Measurements from ENCODE around the gene ST3GAL4. TPM values are rescaled to one million over a fixed set of nuclear protein-coding genes. Genes with fewer than 3 reads are reported as not detected.
A peak's percentile ranks its signal among the peaks of the same experiment; 100 is the strongest.
"Not testable (repeated sequence)": the region's sequence is repeated elsewhere in the genome, so short reads cannot be mapped to it uniquely, and the experiment has no call there.

The ST3GAL4 gene
- total RNA-seq, 6 experiments from 2014 or later = 7.0 to 25.6 (median 17.5) TPM

GRCh38 chr11:126394036-126394435 is 38.5 kb downstream of the ST3GAL4 start:
- no peaks in the 10 kb centered on the region for H3K9me3 ChIP-seq
- no peak overlapping the region for H3K4me3 ChIP-seq
- WGBS (ENCODE audit: insufficient coverage, low coverage, low lambda C conversion rate, missing lambda C conversion rate) = 100% methylated on average over 1 of the region's 3 CpGs
- no peaks in the 10 kb centered on the region for H3K27me3 ChIP-seq
- no peaks in the 10 kb centered on the region for H3K36me3 ChIP-seq
- intact Hi-C loops (cut with DNase I) = loop anchor here in 1 of 2 donors (10.0 kb wide), 1 partner anchor 59 kb away; no protein-coding TSS in a partner anchor
- no peak overlapping the region for H3K27ac ChIP-seq
- DNase-seq (no peak), ATAC-seq (no peak)
- TF ChIP-seq POLR2A (IDR thresholded peaks at IDR 0.05) (no peak), CTCF (IDR thresholded peaks at IDR 0.05) (no peak)
- peaks cover 0 to 6% (median 0%) of the 10 kb centered on the region in 4 donors for H3K4me1 ChIP-seq

DNA sequence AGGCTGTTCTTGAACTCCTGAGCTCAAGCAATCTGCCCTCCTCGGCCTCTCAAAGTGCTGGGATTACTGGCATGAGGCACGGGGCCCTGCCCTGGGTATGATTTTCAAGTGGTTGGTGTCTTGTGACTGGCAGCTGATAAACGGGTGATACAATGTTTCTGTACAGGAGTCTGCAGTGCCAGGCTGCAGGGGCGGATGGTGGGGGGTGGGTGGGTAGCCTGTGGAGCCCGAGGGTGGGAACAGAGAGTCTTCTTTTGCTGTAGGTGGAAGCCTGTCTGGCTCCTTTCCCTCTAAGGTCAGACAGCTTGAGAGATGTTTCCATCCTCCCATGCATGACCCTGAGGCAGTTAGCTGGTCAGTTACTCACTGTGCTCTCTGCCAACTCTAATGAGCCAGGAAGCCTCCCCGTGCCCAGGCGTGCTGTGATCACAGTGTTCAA is 39.2 kb downstream of the ST3GAL4 start:
- H3K9me3 ChIP-seq, DNase-seq, H3K4me3 ChIP-seq, H3K4me1 ChIP-seq, H3K27me3 ChIP-seq, H3K27ac ChIP-seq, H3K36me3 ChIP-seq: not testable (repeated sequence)
- intact Hi-C loops (cut with DNase I) = loop anchor here in 1 of 2 donors (10.0 kb wide), 1 partner anchor 60 kb away; no protein-coding TSS in a partner anchor
- peak; percentile 61 to 77 (median 62) for ATAC-seq
- no CpG with 5 or more reads among the region's 7 CpGs for whole genome bisulfite sequencing (ENCODE audit: insufficient coverage, low coverage, low lambda C conversion rate, missing lambda C conversion rate)

DNA sequence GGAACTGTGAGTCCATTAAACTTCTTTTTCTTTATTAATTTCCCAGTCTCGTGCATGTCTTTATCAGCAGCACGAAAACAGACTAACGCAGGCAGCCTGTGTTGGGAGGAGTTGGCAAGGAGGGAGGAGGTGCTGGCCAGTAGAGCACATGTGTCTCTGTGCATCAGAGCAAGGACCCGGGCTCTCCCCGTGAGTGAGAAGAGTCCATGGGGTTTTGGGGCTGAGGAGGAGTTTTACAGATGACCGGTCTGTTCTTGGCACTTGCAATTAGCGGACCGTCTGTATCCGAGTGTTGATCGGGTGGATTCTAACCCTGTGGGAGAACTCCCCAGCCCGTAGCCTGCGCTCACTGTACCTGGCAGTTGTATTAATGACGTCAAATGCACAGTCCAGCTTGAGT is 40.3 kb downstream of the ST3GAL4 start:
- H3K4me1 ChIP-seq, H3K36me3 ChIP-seq, H3K27me3 ChIP-seq, H3K4me3 ChIP-seq, DNase-seq, H3K9me3 ChIP-seq, H3K27ac ChIP-seq: not testable (repeated sequence)
- 89% methylated on average over 5 of the region's 13 CpGs for WGBS (ENCODE audit: insufficient coverage, low coverage, low lambda C conversion rate, missing lambda C conversion rate)
- intact Hi-C loops (cut with DNase I) = loop anchor here in 1 of 2 donors (10.0 kb wide), 1 partner anchor 61 kb away; no protein-coding TSS in a partner anchor
- ATAC-seq = peak in 1 of 4 donors; percentile 16

DNA sequence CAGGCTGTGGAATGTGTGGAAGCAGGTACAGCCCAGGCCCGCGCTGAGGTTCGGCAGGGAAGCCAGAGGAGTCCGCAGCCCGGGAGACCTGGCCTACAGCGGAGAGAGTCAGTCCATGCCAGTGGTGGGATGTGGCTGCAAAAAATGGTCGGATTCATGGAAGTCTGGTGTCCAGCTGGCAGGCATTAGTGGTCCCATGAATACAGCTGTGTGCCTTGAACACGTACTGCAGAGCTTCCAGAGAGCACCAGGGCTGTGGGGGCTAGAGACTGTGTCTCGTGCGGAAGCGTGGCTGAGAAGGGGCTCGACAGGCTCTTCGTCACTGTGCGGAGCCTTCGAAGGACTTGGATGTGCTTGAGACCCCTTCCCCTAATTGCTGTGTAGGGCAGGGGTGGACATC is 40.8 kb downstream of the ST3GAL4 start:
- H3K27me3 ChIP-seq, H3K27ac ChIP-seq, H3K9me3 ChIP-seq, H3K36me3 ChIP-seq, H3K4me1 ChIP-seq, DNase-seq, H3K4me3 ChIP-seq, ATAC-seq: not testable (repeated sequence)
- intact Hi-C loops (cut with DNase I) = loop anchor here in 1 of 2 donors (10.0 kb wide), 1 partner anchor 61 kb away; no protein-coding TSS in a partner anchor
- WGBS (ENCODE audit: insufficient coverage, low coverage, low lambda C conversion rate, missing lambda C conversion rate) = no CpG with 5 or more reads among the region's 15 CpGs

DNA sequence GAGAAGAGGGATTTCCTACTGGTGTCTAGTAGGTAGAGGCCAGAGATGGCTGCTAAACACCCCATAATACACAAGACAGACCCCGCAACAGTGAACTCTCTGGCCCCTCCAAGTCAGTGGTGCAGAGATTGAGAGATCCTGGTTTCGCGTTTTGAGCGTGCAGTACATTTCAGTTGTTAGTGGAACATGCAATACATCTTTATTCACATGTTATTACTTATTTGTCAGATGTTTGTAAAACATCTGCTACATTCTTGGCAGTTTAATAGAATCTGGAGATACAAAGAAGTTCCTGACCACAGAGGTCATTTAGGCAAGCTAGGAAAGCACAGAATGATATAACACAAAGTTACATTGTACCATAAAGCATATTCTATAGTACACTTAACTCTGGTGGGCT is 41.5 kb downstream of the ST3GAL4 start:
- TF ChIP-seq CTCF (IDR thresholded peaks at IDR 0.05) (no peak), POLR2A (IDR thresholded peaks at IDR 0.05) (no peak)
- no peak overlapping the region for H3K4me3 ChIP-seq
- H3K36me3 ChIP-seq = no peaks in the 10 kb centered on the region
- H3K9me3 ChIP-seq = no peaks in the 10 kb centered on the region
- H3K27me3 ChIP-seq = no peaks in the 10 kb centered on the region
- intact Hi-C loops (cut with DNase I) = loop anchor here in 1 of 2 donors (10.0 kb wide), 1 partner anchor 62 kb away; no protein-coding TSS in a partner anchor
- ATAC-seq = no peak
- no peak for DNase-seq
- H3K4me1 ChIP-seq = peaks cover 0 to 6% (median 0%) of the 10 kb centered on the region in 4 donors
- 93% methylated on average over 4 of the region's 4 CpGs for WGBS (ENCODE audit: insufficient coverage, low coverage, low lambda C conversion rate, missing lambda C conversion rate)
- no peak overlapping the region for H3K27ac ChIP-seq

DNA sequence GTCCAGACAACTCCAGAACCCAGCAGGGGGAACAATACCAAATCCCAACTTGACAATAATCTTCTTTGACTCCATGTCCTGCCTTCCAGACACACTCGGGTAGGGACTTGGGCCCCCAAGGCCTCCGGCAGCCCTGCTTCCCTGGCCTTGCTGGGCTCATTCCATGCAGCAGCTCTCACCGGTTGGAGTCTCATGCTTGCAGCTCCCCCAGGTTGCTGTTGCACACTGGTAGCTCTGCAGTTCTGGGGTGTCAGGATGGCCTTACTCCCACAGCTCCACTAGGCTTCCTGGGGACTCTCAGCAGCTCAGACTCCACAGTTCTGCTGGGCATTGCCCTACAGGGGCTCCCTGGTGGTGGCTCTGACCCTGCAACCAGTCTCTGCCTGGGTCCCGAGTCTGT is 42.8 kb downstream of the ST3GAL4 start:
- no peak for DNase-seq
- ATAC-seq = no peak
- intact Hi-C loops (cut with DNase I) = loop anchor here in 1 of 2 donors (10.0 kb wide), 1 partner anchor 63 kb away; no protein-coding TSS in a partner anchor
- no peaks in the 10 kb centered on the region for H3K36me3 ChIP-seq
- 100% methylated on average over 1 of the region's 4 CpGs for WGBS (ENCODE audit: insufficient coverage, low coverage, low lambda C conversion rate, missing lambda C conversion rate)
- TF ChIP-seq POLR2A (IDR thresholded peaks at IDR 0.05) (no peak), CTCF (IDR thresholded peaks at IDR 0.05) (no peak)
- H3K4me3 ChIP-seq = no peak overlapping the region
- no peaks in the 10 kb centered on the region for H3K4me1 ChIP-seq
- H3K27me3 ChIP-seq = no peaks in the 10 kb centered on the region
- H3K9me3 ChIP-seq = no peaks in the 10 kb centered on the region
- H3K27ac ChIP-seq = no peak overlapping the region

All from right lobe of liver (tissue), 6 donors.